ENCODE results near the gene CMIP. TPM values are rescaled to one million over a fixed set of nuclear protein-coding genes. Genes with fewer than 3 reads are reported as not detected.

CMIP gene
- total and polyA plus RNA-seq, 10 of the 15 experiments (the other 5 are each of a cell fraction or from before 2014, with no cell fraction given) = 1.2 to 43.2 (median 4.4) TPM

- POLR2A ChIA-PET = no interaction called here
- WGBS (ENCODE audit: insufficient coverage, insufficient replicate concordance, low lambda C conversion rate, missing lambda C conversion rate) = 64% methylated on average over 5 of the region's 5 CpGs
- 0 out of 2 replicates have a peak, but pooled peaks cover 3% of the 10 kb centered on the region for H4K20me1 ChIP-seq (ENCODE audit: control insufficient read depth, insufficient read depth)
- no peaks in the 10 kb centered on the region for H3K27me3 ChIP-seq (replicated peaks in 1 of 2; ENCODE audit: control insufficient read depth in 2 of 2, insufficient read depth in 2 of 2, low read length in 1 of 2)
- no peaks in the 10 kb centered on the region; the same call in none of the 2 replicates for H3K79me2 ChIP-seq (ENCODE audit: control insufficient read depth, insufficient read depth, low read length)
- no peak overlapping the region for H3K9ac ChIP-seq (ENCODE audit: control insufficient read depth, insufficient read depth, low read length)
- H3K9me3 ChIP-seq (replicated peaks; ENCODE audit: control insufficient read depth, insufficient read depth, low read length) = no peaks in the 10 kb centered on the region; the same call in 2 of the 3 replicates
- CTCF ChIA-PET = no interaction called here
- H3K27ac ChIP-seq (ENCODE audit: control insufficient read depth, insufficient read depth) = no peak overlapping the region
- intact Hi-C loops (cut with micrococcal nuclease; ENCODE audit: unreplicated experiment) (no loop called here), in situ Hi-C loops (cut with MboI) (no loop called here)
- no peak overlapping the region for H3K4me3 ChIP-seq
- SMC1A ChIA-PET (ENCODE audit: uncharacterized antibody, unreplicated experiment) = no interaction called here
- no peaks in the 10 kb centered on the region; a peak in 2 of 4 replicates for H3K36me3 ChIP-seq (ENCODE audit: control insufficient read depth in 2 of 2, insufficient read depth in 2 of 2, low read length in 1 of 2)
- TF ChIP-seq EP300 (IDR thresholded peaks at IDR 0.05; ENCODE audit: borderline replicate concordance in 1 of 2, control insufficient read depth in 1 of 2, low read depth in 2 of 2, low read length in 2 of 2) (no peak), ZBTB4 (CRISPR knock-in tag; IDR thresholded peaks at IDR 0.05) (no peak), SIX5 (IDR thresholded peaks at IDR 0.05; ENCODE audit: low read depth, low read length, severe bottlenecking) (no peak), WRNIP1 (IDR thresholded peaks at IDR 0.05; ENCODE audit: borderline replicate concordance, low read depth, low read length) (no peak), POLR2A (IDR thresholded peaks at IDR 0.05; ENCODE audit: low read depth, low read length) (no peak), MTA3 (IDR thresholded peaks at IDR 0.05; ENCODE audit: borderline replicate concordance, low read length) (no peak), ZBED1 (IDR thresholded peaks at IDR 0.05; ENCODE audit: borderline replicate concordance) (no peak), ZNF622 (IDR thresholded peaks at IDR 0.05) (no peak), USF1 (IDR thresholded peaks at IDR 0.05; ENCODE audit: borderline replicate concordance, extremely low read length, insufficient read depth, low read depth, low read length) (no peak), BMI1 (IDR thresholded peaks at IDR 0.05; ENCODE audit: borderline replicate concordance) (no peak), CREM (IDR thresholded peaks at IDR 0.05; ENCODE audit: low read depth) (no peak), E4F1 (IDR thresholded peaks at IDR 0.05; ENCODE audit: borderline replicate concordance, partially characterized antibody) (no peak)
- ATAC-seq = no peak
- DNase-seq (ENCODE audit: low read depth, low spot score) = no peak
- FAIRE-seq = no peak
- peaks cover 12% of the 10 kb centered on the region for H3K4me1 ChIP-seq (ENCODE audit: control insufficient read depth, insufficient read depth, low read length)
- no TSS peak for BruUV-seq (replicated peaks)
- no peak overlapping the region for H2AFZ ChIP-seq (ENCODE audit: control insufficient read depth, low read depth, low read length)
- RAD21 ChIA-PET (ENCODE audit: unreplicated experiment) = interaction anchor here (1.0 kb wide), 1 partner anchor 91 kb away, joined by 3 read pairs; no protein-coding TSS in a partner anchor
- no peak overlapping the region for H3K4me2 ChIP-seq (ENCODE audit: control insufficient read depth, insufficient read depth)
Measured at GRCh38 chr16:81554979-81555378, 110.4 kb downstream of the CMIP start.

Data from GM12878 (cell line).